Measurements from ENCODE around the gene CD93.

GRCh38 chr20:23037017-23037481 lies 49.1 kb downstream of the CD93 start:
- TF ChIP-seq CTCF (IDR thresholded peaks at IDR 0.05; ENCODE audit: insufficient read depth, low read depth, low read length) = no peak
- no peak for TF ChIP-seq EZH2 (IDR thresholded peaks at IDR 0.05; ENCODE audit: insufficient read depth, low read length)

Measured in astrocyte (in vitro differentiated cells and primary cell).